LNCaP clone FGC (cell line): Measurements from ENCODE around the gene ZNF674.
A peak's percentile ranks its signal among the peaks of the same experiment; 100 is the strongest.

Source experiments
- DNase-seq: peaks from one replicate; pipeline ENCODE4 v3.0.0-alpha.2; 2011; ENCODE audit warnings: low read depth
- H3K4me3 ChIP-seq: 2 replicates; pipeline ENCODE4 v1.5.1; 2011; ENCODE audit warnings: mild to moderate bottlenecking, low read depth, low read length, control low read depth
- CTCF ChIP-seq: IDR thresholded peaks from 2 replicates; pipeline ENCODE4 v1.5.1; 2012; ENCODE audit warnings: mild to moderate bottlenecking; ENCODE audit not compliant: control insufficient read depth, insufficient read depth; ENCODE audit errors: extremely low read depth

ZNF674 gene

DNA sequence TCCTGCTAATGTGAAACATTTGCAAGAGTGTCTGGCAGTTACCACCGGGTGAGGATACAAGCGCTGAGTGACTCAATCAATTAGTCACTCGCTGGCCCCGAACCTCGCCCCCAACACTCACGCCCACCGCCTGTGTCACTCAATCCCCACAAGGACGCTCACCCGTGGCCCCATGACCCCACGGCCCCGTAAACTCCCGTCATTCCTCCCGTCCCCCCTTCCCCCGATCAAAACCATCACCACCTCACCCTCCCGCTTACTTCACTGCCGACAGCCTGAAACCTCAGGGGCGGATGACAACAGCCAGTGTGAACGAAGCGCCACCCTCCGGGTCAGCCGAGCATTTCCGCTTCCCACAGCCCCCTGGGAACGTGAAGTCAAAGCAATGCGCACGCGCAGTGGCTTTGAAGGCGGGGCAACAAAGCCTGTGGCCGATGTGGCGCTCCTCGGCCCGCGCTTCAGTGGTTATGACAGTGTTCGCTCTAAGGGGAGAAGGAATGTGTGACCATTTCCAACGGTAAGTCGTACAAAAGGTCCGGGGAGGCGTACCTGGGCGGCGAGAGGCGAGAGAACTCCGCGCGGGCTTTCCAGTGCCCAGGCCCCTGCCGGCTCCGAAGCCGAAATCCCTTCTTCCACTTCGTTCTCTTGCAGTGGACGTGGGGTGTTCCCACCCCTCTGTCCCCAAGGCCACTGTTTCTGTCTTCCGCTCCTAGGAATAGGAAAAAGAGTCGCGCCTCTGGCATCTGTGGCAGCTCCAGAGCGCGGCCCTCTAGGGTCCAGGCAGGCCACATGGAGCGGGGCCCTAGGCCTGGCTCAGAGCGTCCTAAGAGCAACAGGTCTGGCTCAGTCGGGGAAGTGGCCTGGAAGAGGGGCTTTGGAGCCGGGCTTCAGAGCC, at the start of gene ZNF674:
Gene ZNF674, minus strand, starts transcription at position 311 of the 895 bp plus-strand sequence. CDS start 3,334 bp downstream, outside the sequence.
- peak within 1 kb of the TSS; percentile 87 for H3K4me3 ChIP-seq
- TF ChIP-seq CTCF = peak; percentile 32; the same call in 1 of the 2 replicates

DNA sequence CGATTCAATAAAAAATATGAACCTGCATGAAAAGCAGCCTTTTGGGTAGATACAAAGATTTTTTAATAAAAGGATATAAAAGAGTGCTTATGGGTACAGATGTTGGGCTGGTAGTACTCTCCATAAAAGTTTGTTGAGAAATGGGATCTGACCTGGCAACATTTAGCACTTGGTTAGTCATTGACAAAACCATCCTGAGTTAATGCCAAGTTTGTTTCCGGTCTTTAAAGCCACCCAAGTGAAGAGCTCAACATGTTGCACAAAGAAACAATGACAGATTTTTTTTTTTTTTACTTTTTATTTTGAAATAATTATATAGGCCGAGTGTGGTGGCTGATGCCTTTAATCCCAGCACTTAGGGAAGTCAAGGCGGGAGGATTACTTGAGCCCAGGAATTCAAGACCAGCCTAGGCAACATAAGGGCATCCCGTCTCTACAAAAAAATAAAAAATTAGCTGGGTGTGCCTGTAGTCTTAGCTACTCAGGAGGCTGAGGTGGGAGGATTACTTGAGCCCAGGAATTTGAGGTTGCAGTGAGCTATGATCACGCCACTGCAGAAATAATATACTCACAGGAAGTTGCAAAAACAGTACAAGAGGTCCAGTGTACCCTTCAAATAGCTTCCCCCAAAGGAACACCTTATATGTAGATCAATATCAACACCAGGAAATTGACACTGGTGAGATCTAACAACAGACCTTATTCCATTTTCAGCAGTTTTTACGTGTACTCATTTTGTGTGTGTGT, 44.9 kb upstream of the ZNF674 start:
- TF ChIP-seq CTCF = no peak
- DNase-seq = no peak
- no peak overlapping the region for H3K4me3 ChIP-seq

More for the DNA sequence above, at the start of gene ZNF674:
- DNase-seq = peak; percentile 76

- no peak overlapping the region for H3K4me3 ChIP-seq
- no peak for TF ChIP-seq CTCF
- DNase-seq = no peak
Observed at GRCh38 chrX:46588263-46588662, 43.0 kb upstream of the ZNF674 start.

DNA sequence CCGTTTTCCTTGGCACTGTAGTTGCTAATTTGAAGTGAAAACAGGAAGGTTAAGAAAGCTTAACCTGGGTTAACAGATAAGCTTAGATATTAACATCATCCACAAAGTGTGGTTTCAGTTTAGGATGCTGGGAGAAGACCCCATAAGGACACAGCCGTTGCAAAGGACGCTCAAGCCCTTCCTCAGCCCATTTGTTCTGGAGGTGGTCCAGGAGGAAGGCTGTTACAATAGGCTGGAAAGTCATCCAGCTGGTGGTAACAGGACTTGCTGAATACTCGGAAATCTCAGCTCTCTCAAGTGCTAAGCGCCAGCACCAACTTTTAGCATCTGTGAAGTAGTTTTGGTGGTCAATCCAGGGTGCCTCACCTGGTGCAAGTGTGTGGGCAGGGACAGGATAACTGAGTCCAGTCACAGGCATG, 42.5 kb upstream of the ZNF674 start:
- no peak for TF ChIP-seq CTCF
- H3K4me3 ChIP-seq = no peak overlapping the region
- DNase-seq = no peak

DNA sequence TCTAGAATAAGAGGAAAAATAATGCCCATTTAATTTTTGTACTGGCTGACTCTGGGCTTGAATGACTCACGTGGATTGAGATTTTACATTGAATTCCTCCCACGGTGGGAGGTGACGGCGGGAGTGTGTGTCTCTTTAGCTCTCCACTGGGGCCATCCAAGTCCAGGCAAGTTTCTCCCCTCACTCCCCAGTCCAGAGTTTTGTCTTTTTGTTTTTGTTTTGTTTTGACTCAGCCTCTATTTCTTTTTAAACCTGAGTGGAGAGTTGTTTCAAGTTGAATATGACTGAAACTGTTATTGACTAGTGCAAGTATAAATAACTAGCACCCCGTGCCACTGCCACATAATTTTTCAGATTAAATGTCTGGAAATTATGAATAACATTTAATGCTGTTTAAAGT, 41.9 kb upstream of the ZNF674 start:
- no peak for DNase-seq
- no peak overlapping the region for H3K4me3 ChIP-seq
- no peak for TF ChIP-seq CTCF

DNA sequence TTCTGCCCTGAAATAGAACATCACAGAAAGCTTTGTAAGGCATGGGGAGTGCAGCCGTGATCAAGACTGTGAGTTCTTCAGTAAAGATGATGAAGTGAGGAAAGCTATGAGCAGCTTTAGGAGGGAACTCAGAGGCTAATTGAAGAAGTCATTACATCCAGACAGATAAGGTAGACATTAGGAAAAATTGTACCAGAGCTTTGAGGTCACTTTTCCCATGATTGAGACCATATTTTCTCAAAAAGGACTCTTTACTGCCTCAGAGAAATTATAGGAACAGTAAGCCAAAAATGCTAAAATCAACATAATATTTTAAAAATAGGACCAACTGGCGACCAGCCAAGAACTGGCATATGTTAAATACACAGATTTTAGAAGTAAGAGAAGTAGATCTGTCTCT, 39.5 kb upstream of the ZNF674 start:
- no peak for DNase-seq
- H3K4me3 ChIP-seq = no peak overlapping the region
- no peak for TF ChIP-seq CTCF
